ACC112 (cell line): ENCODE data around the gene POLR3A.
"Not testable (repeated sequence)": the region's sequence is repeated elsewhere in the genome, so short reads cannot be mapped to it uniquely, and the experiment has no call there.

Source experiments
- H2AFZ ChIP-seq: fragments of 200-600 bp; sonication (generic); one replicate; pipeline ENCODE4 v1.6.0; 2017; ENCODE audit warnings: antibody characterized with exemption, low read length; ENCODE audit not compliant: unreplicated experiment
- H3K27ac ChIP-seq: fragments of 200-600 bp; sonication (generic); 2 replicates; pipeline ENCODE4 v1.5.1; 2014; ENCODE audit warnings: low read depth, mild to moderate bottlenecking, antibody characterized with exemption, low read length, moderate library complexity
- H3K27me3 ChIP-seq: fragments of 200-600 bp; sonication (generic); 2 replicates; pipeline ENCODE4 v1.6.1; 2014; ENCODE audit warnings: mild to moderate bottlenecking, antibody characterized with exemption, low read length, moderate library complexity, mixed read lengths; ENCODE audit not compliant: insufficient read depth
- H3K36me3 ChIP-seq: fragments of 200-600 bp; sonication (generic); 2 replicates; pipeline ENCODE4 v1.6.1; 2016; ENCODE audit warnings: mild to moderate bottlenecking, antibody characterized with exemption, low read length, moderate library complexity, mixed read lengths; ENCODE audit not compliant: insufficient read depth
- H3K4me1 ChIP-seq: fragments of 200-600 bp; sonication (generic); one replicate; pipeline ENCODE4 v1.6.1; 2016; ENCODE audit warnings: low read length, mixed read lengths; ENCODE audit not compliant: insufficient read depth, unreplicated experiment, control insufficient read depth
- H3K4me3 ChIP-seq: fragments of 200-600 bp; sonication (generic); 2 replicates; pipeline ENCODE4 v1.5.1; 2014; ENCODE audit warnings: mild to moderate bottlenecking, low read depth, low read length
- H3K79me2 ChIP-seq: fragments of 200-600 bp; sonication (generic); one replicate; pipeline ENCODE4 v1.6.0; 2016; ENCODE audit warnings: low read length; ENCODE audit not compliant: control insufficient read depth, unreplicated experiment, insufficient read depth

Gene POLR3A

GRCh38 chr10:78000956-78001472 lies 28.3 kb downstream of the POLR3A start:
- Histone ChIP-seq H3K27ac (no peak overlapping the region), H2AFZ (no peak overlapping the region), H3K36me3 (peaks cover 36% of the 10 kb centered on the region), H3K27me3 (no peaks in the 10 kb centered on the region), H3K4me1 (no peaks in the 10 kb centered on the region), H3K79me2 (no peaks in the 10 kb centered on the region), H3K4me3 (no peak overlapping the region)

DNA sequence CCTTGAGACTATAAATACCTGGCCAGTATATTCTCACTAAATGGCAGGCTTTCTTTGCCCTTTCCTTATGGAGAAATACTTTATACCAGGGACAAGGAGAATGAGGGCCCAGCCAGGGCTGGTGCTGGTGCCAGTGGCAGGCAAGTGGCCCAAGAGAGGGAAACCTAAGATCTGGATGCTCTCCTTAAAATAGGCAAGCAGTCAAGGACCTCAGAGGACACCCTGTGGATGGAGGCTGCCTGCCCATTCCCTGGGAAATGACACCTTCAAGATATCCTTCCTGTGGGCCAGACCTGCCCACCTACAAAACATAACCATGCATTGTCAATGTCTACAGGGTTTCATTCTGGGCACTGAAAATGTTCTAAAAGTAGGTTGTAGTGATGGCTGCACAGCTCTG lies 29.1 kb downstream of the POLR3A start:
- Histone ChIP-seq H3K36me3 (peaks cover 36% of the 10 kb centered on the region), H3K27ac (no peak overlapping the region), H3K4me1 (no peaks in the 10 kb centered on the region), H3K4me3 (no peak overlapping the region), H3K79me2 (no peaks in the 10 kb centered on the region), H3K27me3 (no peaks in the 10 kb centered on the region), H2AFZ (no peak overlapping the region)

DNA sequence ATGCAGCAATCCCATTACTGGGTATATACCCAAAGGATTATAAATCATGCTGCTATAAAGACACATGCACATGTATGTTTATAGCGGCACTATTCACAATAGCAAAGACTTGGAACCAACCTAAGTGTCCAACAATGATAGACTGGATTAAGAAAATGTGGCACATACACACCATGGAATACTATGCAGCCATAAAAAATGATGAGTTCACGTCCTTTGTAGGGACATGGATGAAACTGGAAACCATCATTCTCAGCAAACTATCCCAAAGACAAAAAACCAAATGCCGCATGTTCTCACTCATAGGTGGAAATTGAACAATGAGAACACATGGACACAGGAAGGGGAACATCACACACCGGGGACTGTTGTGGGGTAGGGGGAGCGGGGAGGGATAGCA lies 30.5 kb downstream of the POLR3A start:
- H2AFZ ChIP-seq, H3K4me3 ChIP-seq, H3K27ac ChIP-seq, H3K79me2 ChIP-seq, H3K4me1 ChIP-seq, H3K27me3 ChIP-seq: not testable (repeated sequence)
- H3K36me3 ChIP-seq: peaks cover 30% of the 10 kb centered on the region

DNA sequence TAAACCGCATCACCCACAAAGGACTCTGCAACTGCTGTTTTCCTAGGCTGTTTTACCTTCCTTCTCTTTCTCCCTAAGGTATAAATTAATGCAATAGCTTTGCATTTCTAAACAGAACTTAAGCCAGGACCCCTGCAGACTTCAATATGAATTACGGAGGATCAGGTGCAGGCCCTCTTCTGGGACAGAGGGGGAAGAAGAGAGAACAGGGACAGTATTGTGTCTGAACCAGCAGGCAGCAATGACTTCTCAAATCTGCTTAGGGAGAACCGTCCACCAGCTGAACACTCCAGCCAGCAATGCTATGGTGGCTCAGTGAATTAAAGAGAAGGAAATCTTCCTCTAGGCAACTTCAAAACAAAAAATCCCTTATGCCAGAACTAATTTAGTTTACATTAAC lies 35.7 kb downstream of the POLR3A start:
- Histone ChIP-seq H3K4me1 (no peaks in the 10 kb centered on the region), H2AFZ (no peak overlapping the region), H3K27me3 (no peaks in the 10 kb centered on the region), H3K36me3 (peaks cover 14% of the 10 kb centered on the region; the same call in 1 of the 2 replicates), H3K79me2 (no peaks in the 10 kb centered on the region), H3K27ac (no peak overlapping the region), H3K4me3 (no peak overlapping the region)

DNA sequence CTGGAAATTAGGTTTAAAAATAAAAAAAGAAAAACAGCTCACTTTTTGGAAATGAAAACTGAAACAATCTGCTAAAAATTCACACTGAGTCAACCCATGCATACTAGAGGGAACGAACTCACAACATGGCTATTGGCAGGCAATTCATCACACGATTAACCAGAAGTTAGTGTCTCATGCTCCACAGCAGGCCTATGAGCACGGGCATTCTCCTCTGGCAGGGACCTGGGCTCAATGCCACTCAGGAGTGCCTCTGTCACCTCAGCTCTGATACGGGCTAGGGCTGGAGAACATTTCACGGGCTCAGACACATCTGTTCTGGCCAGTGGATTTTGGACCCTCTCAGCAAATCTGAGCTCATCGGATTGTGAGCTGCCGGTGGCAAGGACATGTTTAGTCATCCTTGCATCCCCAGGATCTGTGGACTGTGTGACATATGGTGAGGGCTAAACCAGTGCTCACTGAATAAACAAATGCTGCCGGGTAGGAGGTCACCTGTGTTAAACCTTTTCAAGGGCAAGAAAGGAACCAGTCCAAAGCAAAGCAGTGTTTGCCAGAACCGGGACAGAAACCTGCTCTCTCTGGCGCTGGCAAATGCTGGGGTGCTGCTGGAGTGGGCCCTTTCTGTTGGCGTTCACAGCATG lies 40.1 kb downstream of the POLR3A start:
- H2AFZ ChIP-seq: no peak overlapping the region
- no peak overlapping the region for H3K4me3 ChIP-seq
- no peaks in the 10 kb centered on the region for H3K27me3 ChIP-seq
- no peaks in the 10 kb centered on the region for H3K79me2 ChIP-seq
- H3K36me3 ChIP-seq: peaks cover 20% of the 10 kb centered on the region; the same call in 1 of the 2 replicates
- no peak overlapping the region for H3K27ac ChIP-seq
- H3K4me1 ChIP-seq: peaks cover 8% of the 10 kb centered on the region

DNA sequence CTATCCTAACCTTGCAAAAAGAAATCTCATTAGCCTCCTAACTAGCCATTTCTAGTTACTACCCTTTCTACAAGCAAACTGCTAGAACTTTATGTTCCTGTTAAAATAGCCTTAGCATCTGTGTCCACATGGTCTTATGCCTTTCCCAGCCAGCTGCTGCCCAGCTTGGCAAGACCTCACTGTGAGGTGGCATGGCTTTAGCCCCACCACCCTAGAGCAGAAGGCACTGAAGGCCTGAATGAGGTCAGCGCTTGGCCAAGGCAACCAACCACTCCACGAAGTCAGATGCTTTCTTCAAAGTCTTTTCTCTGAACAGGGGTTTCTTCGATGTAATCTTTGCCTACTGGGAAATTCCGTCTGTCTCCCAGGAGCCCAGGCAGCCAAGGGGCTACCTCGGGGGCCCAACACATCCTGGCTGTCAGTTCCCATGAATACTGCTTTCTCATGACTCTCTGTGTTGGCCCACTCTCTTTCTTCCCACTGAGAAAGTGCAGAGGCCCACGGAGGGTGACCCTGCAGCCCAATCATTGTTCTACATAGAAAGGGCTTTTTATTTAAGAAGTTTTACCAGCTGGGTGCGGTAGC lies 41.6 kb downstream of the POLR3A start:
- no peak overlapping the region for H2AFZ ChIP-seq
- H3K27me3 ChIP-seq: no peaks in the 10 kb centered on the region
- H3K27ac ChIP-seq: no peak overlapping the region
- H3K79me2 ChIP-seq: no peaks in the 10 kb centered on the region
- H3K4me3 ChIP-seq: no peak overlapping the region
- peaks cover 20% of the 10 kb centered on the region for H3K4me1 ChIP-seq
- peaks cover 20% of the 10 kb centered on the region; the same call in 1 of the 2 replicates for H3K36me3 ChIP-seq

GRCh38 chr10:77984986-77985385 lies 44.3 kb downstream of the POLR3A start:
- H2AFZ ChIP-seq: no peak overlapping the region
- no peak overlapping the region for H3K4me3 ChIP-seq
- no peaks in the 10 kb centered on the region for H3K79me2 ChIP-seq
- H3K4me1 ChIP-seq: peaks cover 20% of the 10 kb centered on the region
- no peak overlapping the region for H3K27ac ChIP-seq
- H3K27me3 ChIP-seq: no peaks in the 10 kb centered on the region
- H3K36me3 ChIP-seq: peaks cover 27% of the 10 kb centered on the region; the same call in 1 of the 2 replicates

- Histone ChIP-seq H3K79me2 (no peaks in the 10 kb centered on the region), H2AFZ (no peak overlapping the region), H3K4me1 (peaks cover 20% of the 10 kb centered on the region), H3K36me3 (peaks cover 20% of the 10 kb centered on the region), H3K4me3 (no peak overlapping the region), H3K27ac (peak overlapping the region; percentile 56), H3K27me3 (no peaks in the 10 kb centered on the region)
These were observed 45.7 kb downstream of the POLR3A start for GRCh38 chr10:77983384-77984341.

GRCh38 chr10:77981281-77981680 lies 48.0 kb downstream of the POLR3A start:
- Histone ChIP-seq H3K27me3 (no peaks in the 10 kb centered on the region), H3K27ac (no peak overlapping the region), H2AFZ (no peak overlapping the region), H3K36me3 (peaks cover 23% of the 10 kb centered on the region), H3K79me2 (no peaks in the 10 kb centered on the region), H3K4me3 (no peak overlapping the region), H3K4me1 (peaks cover 20% of the 10 kb centered on the region)

- Histone ChIP-seq H3K79me2 (no peaks in the 10 kb centered on the region), H3K27me3 (no peaks in the 10 kb centered on the region), H3K36me3 (peaks cover 24% of the 10 kb centered on the region), H2AFZ (no peak overlapping the region), H3K27ac (no peak overlapping the region), H3K4me3 (no peak overlapping the region), H3K4me1 (peaks cover 13% of the 10 kb centered on the region)
These were observed 50.1 kb downstream of the POLR3A start for GRCh38 chr10:77979221-77979620.
